Fibroblast of lung (primary cell): Measurements from ENCODE around the gene FAM78A. TPM values are rescaled to one million over a fixed set of nuclear protein-coding genes. Genes with fewer than 3 reads are reported as not detected.

Source experiments
- DNase-seq, 2 donors: peaks; one replicate each; pipeline versions ENCODE4 v3.0.0 to v3.0.0-alpha.2; 2010; ENCODE audit warnings: low read depth in 2 of 2
- H2AFZ ChIP-seq: 2 replicates; pipeline ENCODE4 v1.5.1; 2012; ENCODE audit warnings: low read length, control low read depth, inconsistent platforms
- H3K27ac ChIP-seq: 2 replicates; pipeline ENCODE4 v1.5.1; 2011; ENCODE audit warnings: low read length, control low read depth; ENCODE audit not compliant: insufficient read depth
- H3K27me3 ChIP-seq: 2 replicates; pipeline ENCODE4 v1.5.1; 2011; ENCODE audit warnings: mild to moderate bottlenecking, low read length; ENCODE audit not compliant: control insufficient read depth, insufficient read depth
- H3K36me3 ChIP-seq: 2 replicates; pipeline ENCODE4 v1.5.1; 2011; ENCODE audit warnings: low read length; ENCODE audit not compliant: control insufficient read depth, insufficient read depth
- H3K4me1 ChIP-seq: 2 replicates; pipeline ENCODE4 v1.5.1; 2011; ENCODE audit warnings: low read length; ENCODE audit not compliant: control insufficient read depth, insufficient read depth; ENCODE audit errors: extremely low read depth
- H3K4me2 ChIP-seq: 2 replicates; pipeline ENCODE4 v1.5.1; 2011; ENCODE audit warnings: low read length, control low read depth; ENCODE audit not compliant: insufficient read depth; ENCODE audit errors: extremely low read depth
- H3K4me3 ChIP-seq, 4 experiments: fragments of 200-600 bp in 1 of 4; sonication (generic) in 1 of 4; replicated peaks in 1 of 4; 2 replicates each; pipeline ENCODE4 v1.5.1; 2011 to 2016; ENCODE audit warnings: low read length in 4 of 4, low read depth in 3 of 4, mild to moderate bottlenecking in 3 of 4, control low read depth in 2 of 4, inconsistent platforms in 1 of 4, mixed read lengths in 1 of 4; ENCODE audit not compliant: insufficient read depth in 1 of 4; ENCODE audit errors: control extremely low read depth in 1 of 4
- H3K79me2 ChIP-seq: 2 replicates; pipeline ENCODE4 v1.5.1; 2012; ENCODE audit warnings: mild to moderate bottlenecking, low read length, inconsistent platforms; ENCODE audit not compliant: control insufficient read depth, insufficient read depth
- H3K9ac ChIP-seq: 2 replicates; pipeline ENCODE4 v1.5.1; 2011; ENCODE audit warnings: mild to moderate bottlenecking, low read length, control low read depth; ENCODE audit not compliant: insufficient read depth
- H3K9me3 ChIP-seq: 2 replicates; pipeline ENCODE4 v1.5.1; 2012; ENCODE audit warnings: low read depth, low read length; ENCODE audit not compliant: control insufficient read depth, insufficient read depth
- H4K20me1 ChIP-seq: 2 replicates; pipeline ENCODE4 v1.5.1; 2011; ENCODE audit warnings: low read length; ENCODE audit not compliant: control insufficient read depth, insufficient read depth; ENCODE audit errors: extremely low read depth
- EZH2 ChIP-seq: IDR thresholded peaks from 2 replicates; pipeline ENCODE4 v1.5.1; 2012; ENCODE audit warnings: low read length, control low read depth, mild to moderate bottlenecking; ENCODE audit errors: missing control alignments
- polyA plus RNA-seq, 2 donors: library from polyadenylated mRNA; depleted of rRNA in 1 of 2; stranded (reverse) in 1 of 2; unstranded in 1 of 2; fragments of >200 nt; gene quantifications; 2 replicates each; pipeline ENCODE4 v1.2.1, GENCODE V29; 2011 to 2012; ENCODE audit warnings: missing spikeins in 1 of 2
- total RNA-seq: library from RNA; depleted of rRNA; stranded (reverse); fragments of >200 nt; gene quantifications from 2 replicates; pipeline ENCODE4 v1.2.1, GENCODE V29; 2014
- TF ChIP-seq, protein P1 (sequence below), 2 donors: IDR thresholded peaks in 1 of 2; conservative IDR thresholded peaks in 1 of 2; 1 replicate in 1 of 2; 2 replicates in 1 of 2; pipeline ENCODE4 v1.5.1; 2011 to 2012; ENCODE audit warnings: low read length in 2 of 2, control low read depth in 1 of 2, inconsistent platforms in 1 of 2, low read depth in 1 of 2, mild to moderate bottlenecking in 1 of 2

The FAM78A gene
- total and polyA plus RNA-seq, 2 donors (not counting 1 experiment from before 2014, with no cell fraction given) = 0.26 to 0.33 TPM

DNA sequence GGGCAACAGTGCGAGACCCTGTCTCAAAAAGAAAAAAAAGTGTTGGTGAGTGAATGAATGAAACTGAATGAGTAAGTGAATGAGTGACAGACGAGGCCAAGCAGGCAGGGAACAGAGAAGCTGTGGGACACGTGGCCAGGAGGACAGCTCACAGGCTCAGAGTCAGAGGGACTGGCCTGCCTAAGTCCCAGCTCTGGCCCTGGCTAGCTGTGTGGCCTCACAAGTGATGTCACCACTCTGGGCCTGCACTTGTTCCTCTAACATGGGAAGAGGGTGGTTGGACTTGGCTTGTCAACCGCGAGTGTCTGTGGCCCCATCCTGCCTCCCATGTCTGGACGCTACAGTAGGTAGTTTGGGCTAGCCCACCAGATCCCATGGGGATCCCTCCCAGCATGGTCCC lies 8.5 kb upstream of the FAM78A start:
- H3K9ac ChIP-seq = no peak overlapping the region
- no peaks in the 10 kb centered on the region for H3K9me3 ChIP-seq
- TF ChIP-seq, protein P1, sequence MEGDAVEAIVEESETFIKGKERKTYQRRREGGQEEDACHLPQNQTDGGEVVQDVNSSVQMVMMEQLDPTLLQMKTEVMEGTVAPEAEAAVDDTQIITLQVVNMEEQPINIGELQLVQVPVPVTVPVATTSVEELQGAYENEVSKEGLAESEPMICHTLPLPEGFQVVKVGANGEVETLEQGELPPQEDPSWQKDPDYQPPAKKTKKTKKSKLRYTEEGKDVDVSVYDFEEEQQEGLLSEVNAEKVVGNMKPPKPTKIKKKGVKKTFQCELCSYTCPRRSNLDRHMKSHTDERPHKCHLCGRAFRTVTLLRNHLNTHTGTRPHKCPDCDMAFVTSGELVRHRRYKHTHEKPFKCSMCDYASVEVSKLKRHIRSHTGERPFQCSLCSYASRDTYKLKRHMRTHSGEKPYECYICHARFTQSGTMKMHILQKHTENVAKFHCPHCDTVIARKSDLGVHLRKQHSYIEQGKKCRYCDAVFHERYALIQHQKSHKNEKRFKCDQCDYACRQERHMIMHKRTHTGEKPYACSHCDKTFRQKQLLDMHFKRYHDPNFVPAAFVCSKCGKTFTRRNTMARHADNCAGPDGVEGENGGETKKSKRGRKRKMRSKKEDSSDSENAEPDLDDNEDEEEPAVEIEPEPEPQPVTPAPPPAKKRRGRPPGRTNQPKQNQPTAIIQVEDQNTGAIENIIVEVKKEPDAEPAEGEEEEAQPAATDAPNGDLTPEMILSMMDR (conservative IDR thresholded peaks at IDR 0.05 in 1 of 2, IDR thresholded peaks at IDR 0.05 in 1 of 2; ENCODE audit: low read depth in 1 of 2, low read length in 2 of 2) = no peak
- no peak for TF ChIP-seq EZH2
- H3K36me3 ChIP-seq = no peaks in the 10 kb centered on the region
- H3K4me3 ChIP-seq = no peak overlapping the region
- no peaks in the 10 kb centered on the region for H3K79me2 ChIP-seq
- no peak for DNase-seq
- H2AFZ ChIP-seq = no peak overlapping the region
- H4K20me1 ChIP-seq = no peaks in the 10 kb centered on the region
- H3K27ac ChIP-seq = no peak overlapping the region
- H3K27me3 ChIP-seq = peaks cover 30% of the 10 kb centered on the region
- H3K4me2 ChIP-seq = no peak overlapping the region
- peaks cover 2% of the 10 kb centered on the region for H3K4me1 ChIP-seq

DNA sequence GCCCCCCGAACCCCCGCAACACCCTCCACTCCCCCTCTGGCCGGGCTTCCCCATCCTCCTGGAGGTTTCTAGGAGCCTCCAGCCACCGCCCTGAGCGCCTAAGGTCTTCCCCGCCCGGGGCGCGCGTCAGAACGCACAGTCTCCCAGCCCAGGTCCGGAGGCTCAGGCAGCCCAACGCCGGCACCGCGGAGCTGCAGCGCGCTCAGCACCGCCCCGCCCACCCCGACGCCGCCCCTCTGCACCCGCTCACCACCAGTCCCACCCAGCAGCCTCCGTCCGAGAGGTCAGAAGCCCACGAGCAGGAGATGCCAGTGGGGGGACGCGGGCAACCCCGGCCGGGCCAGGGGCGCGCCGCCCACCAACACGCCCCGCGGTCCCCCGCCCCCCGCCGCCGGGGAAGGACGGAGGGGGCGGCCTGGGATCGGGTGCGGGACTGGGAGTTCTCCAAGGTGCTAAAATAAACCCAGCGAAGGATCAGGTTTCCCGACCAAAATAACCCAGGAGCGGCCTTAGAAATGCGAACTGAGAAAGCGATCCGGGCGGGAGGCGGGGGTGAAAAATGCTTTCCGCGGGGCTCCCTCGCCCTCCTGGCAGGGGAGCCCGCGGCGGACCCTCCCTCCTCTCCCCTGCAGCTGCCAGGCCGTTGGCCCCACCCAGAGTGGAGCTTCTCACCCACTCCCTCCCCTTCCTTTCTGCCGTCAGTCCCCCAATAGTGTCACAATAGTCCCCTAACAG lies 6.5 kb upstream of the FAM78A start:
- no peak overlapping the region for H3K4me2 ChIP-seq
- no peaks in the 10 kb centered on the region for H3K4me1 ChIP-seq
- no peaks in the 10 kb centered on the region for H3K36me3 ChIP-seq
- peak overlapping the region in 1 of 4 experiments; percentile 17 for H3K4me3 ChIP-seq
- no peak overlapping the region for H3K9ac ChIP-seq
- DNase-seq = peak; percentile 11 to 32
- H4K20me1 ChIP-seq = no peaks in the 10 kb centered on the region
- TF ChIP-seq, protein P1 (conservative IDR thresholded peaks at IDR 0.05 in 1 of 2, IDR thresholded peaks at IDR 0.05 in 1 of 2; ENCODE audit: low read depth in 1 of 2, low read length in 2 of 2) = no peak
- peaks cover 33% of the 10 kb centered on the region for H3K27me3 ChIP-seq
- no peak overlapping the region for H3K27ac ChIP-seq
- H2AFZ ChIP-seq = no peak overlapping the region
- no peaks in the 10 kb centered on the region for H3K9me3 ChIP-seq
- H3K79me2 ChIP-seq = no peaks in the 10 kb centered on the region

DNA sequence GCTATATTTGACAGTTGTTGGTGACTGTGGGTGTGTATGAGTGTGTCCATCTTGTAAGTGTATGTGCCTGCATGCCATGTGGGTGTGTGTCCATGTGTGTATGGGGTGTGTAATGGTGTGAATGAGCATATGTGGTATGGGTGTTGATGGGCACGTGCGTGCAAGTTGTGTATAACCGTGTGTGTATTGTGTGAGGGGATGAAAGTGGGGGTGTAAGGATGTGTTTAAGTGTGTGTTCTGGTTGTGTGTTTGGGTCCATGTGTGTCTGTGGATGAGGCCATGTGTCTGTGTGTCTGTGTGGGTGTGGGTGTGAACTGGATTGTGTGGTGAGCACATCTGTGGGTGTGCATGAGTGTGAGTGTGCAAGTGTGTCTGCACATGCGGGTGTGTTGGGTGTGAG lies 5.9 kb upstream of the FAM78A start:
- peak; percentile 83 for TF ChIP-seq EZH2
- TF ChIP-seq, protein P1 (conservative IDR thresholded peaks at IDR 0.05 in 1 of 2, IDR thresholded peaks at IDR 0.05 in 1 of 2; ENCODE audit: low read depth in 1 of 2, low read length in 2 of 2) = no peak
- no peak overlapping the region for H3K9ac ChIP-seq
- H3K27me3 ChIP-seq = peaks cover 33% of the 10 kb centered on the region
- no peaks in the 10 kb centered on the region for H3K79me2 ChIP-seq
- H4K20me1 ChIP-seq = no peaks in the 10 kb centered on the region
- no peaks in the 10 kb centered on the region for H3K36me3 ChIP-seq
- no peak overlapping the region for H2AFZ ChIP-seq
- no peak overlapping the region for H3K4me2 ChIP-seq
- no peaks in the 10 kb centered on the region for H3K4me1 ChIP-seq
- no peak for DNase-seq
- no peak overlapping the region for H3K4me3 ChIP-seq
- H3K9me3 ChIP-seq = no peaks in the 10 kb centered on the region
- H3K27ac ChIP-seq = no peak overlapping the region
